Raji (cell line): ENCODE results near the gene CTNS.
A peak's percentile ranks its signal among the peaks of the same experiment; 100 is the strongest.

Experiments
- POLR2A ChIP-seq: IDR thresholded peaks from 2 replicates; pipeline ENCODE4 v1.6.1; 2011; ENCODE audit warnings: low read depth, low read length, control low read depth; ENCODE audit not compliant: insufficient read depth

The CTNS gene

DNA sequence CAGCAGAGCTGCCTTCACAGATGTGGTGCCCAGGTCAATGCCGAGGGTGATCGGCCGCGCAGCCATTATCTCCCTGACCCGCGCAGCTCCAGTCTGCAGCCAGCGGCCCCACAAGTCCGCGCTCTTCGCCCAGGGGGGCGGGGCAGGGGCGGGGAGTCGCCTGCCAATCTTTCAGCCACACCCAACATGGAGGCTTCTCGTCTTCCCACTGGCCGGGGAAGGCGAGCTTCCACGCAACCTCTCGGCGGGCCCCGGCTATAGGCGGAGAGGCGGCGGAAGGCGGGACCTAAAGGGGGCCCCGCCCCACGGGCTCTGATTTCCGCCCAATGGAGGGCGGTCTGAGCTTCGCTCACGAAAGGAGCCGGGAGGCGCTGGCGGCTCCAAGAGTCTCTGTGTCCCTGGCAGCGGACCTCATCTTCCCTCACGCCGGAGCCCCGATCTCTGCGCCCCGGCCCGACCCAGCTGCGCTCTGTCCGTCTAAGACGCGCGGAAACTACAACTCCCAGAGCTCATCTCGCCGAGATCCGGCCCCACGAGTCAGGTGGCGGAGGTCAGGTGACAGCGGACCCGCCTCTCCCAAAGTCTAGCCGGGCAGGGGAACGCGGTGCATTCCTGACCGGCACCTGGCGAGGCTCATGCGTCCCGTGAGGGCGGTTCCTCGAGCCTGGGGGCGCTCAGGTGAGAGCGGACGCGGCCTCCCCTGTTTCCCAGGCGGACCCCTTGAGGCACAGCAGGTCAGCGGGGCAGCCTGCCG lies at the start of gene CTNS, which contains the start of gene SHPK:
Gene CTNS, plus strand, starts transcription at position 607 of the 754 bp plus-strand sequence. CDS start 3,447 bp downstream, outside the sequence.
Gene SHPK, minus strand, starts transcription at position 97 of the 754 bp plus-strand sequence. Its CDS starts 31 bp downstream, at position 66.
- TF ChIP-seq POLR2A = peak; percentile 79

GRCh38 chr17:3589784-3590183 lies 46.8 kb upstream of the CTNS start:
- TF ChIP-seq POLR2A = no peak

- no peak for TF ChIP-seq POLR2A
These were observed 46.3 kb upstream of the CTNS start for GRCh38 chr17:3590231-3590630.

GRCh38 chr17:3590768-3591167 lies 45.8 kb upstream of the CTNS start:
- TF ChIP-seq POLR2A = no peak

- no peak for TF ChIP-seq POLR2A
These were observed 44.2 kb upstream of the CTNS start for GRCh38 chr17:3592216-3592860.

- no peak for TF ChIP-seq POLR2A
These were observed 43.2 kb upstream of the CTNS start for GRCh38 chr17:3593384-3593783.

DNA sequence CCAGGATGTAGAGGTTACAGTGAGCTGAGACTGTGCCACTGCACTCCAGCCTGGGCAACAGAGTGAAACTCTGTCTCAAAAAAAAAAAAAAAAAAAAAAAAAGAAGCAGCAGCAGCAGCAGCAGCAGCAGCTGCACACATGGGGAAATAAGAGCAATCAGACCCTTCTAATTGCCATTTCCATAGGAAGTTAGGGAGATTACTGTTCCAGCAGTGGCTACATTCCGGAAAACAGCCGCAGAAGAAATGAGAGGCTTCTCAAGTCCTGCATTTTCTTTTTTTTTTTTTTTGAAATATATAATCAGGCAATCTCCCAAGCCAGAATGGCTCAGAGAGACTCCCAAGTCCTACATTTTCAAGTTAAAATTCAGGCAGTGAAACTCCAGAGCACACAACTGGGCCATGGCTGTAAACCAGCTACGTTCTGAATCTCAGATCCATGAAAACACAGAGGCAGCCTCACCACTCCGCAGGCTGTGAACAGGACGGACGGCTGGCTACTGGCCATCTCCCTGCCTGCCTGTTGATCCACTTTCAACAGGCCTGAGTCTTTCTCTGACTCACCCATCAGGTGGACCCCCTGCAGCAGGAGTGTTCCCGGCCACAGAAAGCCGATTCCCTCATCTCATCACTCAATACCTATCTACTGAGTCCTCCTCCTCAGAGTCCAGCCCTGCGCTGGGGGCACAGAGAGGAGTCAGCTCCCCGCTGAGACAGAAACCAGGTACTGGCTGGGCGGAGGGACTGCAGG lies 42.3 kb upstream of the CTNS start:
- TF ChIP-seq POLR2A = no peak

GRCh38 chr17:3594976-3595375 lies 41.6 kb upstream of the CTNS start:
- TF ChIP-seq POLR2A = no peak

DNA sequence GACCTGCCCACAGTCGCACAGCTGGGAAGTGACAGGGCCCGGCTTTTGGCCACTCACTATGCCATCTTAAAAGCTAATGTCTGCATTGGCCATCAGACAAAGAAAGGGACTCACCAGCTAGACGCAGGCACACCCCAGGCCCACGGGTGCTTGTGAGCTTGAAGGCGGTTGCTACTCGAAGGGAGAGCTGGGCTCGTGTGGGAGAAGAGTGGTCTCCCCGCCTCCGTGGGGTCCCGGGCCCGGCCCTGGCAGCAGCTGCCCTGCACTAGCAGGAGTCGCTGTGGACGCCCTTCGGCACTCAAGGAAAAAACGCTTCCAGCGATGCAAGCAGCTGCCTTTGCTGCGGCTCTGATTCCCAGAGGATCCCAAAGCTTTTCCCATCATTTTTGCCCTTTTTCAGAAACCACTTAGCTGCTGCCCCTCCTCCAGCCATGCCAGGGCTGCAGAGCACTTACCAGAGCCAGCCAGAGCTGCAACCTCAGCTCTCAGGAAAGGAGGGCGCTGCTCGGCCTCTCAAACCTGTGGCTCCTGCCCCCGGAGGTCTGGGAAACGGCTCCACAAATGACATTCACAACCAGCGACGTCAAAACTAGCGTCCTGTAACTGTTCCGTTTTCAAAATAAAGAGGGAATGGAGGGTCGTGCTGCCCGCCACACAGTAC lies 39.6 kb upstream of the CTNS start:
- TF ChIP-seq POLR2A = no peak

DNA sequence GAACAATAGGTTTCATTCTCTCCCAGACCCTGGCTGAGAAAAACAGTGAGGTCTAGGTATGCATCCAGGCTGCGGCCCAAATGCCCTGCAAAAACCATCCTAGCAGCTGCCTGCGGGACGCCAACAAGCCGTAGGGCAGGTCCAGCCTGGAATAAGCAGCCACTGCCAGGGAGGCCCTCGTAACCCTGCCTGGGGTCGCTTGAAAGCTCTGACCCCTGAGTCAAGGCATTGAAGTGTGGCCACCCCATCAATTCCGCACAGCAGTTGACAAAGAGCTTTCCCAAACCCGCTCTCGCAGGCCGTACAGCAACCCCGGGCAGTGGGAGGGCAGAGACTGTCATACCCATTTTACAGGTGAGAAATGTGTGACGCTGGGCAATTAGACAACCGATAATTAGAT lies 38.5 kb upstream of the CTNS start:
- TF ChIP-seq POLR2A = no peak

- no peak for TF ChIP-seq POLR2A
These were observed 35.9 kb upstream of the CTNS start for GRCh38 chr17:3600529-3601205.

GRCh38 chr17:3602499-3602898 lies 34.1 kb upstream of the CTNS start:
- TF ChIP-seq POLR2A = no peak

DNA sequence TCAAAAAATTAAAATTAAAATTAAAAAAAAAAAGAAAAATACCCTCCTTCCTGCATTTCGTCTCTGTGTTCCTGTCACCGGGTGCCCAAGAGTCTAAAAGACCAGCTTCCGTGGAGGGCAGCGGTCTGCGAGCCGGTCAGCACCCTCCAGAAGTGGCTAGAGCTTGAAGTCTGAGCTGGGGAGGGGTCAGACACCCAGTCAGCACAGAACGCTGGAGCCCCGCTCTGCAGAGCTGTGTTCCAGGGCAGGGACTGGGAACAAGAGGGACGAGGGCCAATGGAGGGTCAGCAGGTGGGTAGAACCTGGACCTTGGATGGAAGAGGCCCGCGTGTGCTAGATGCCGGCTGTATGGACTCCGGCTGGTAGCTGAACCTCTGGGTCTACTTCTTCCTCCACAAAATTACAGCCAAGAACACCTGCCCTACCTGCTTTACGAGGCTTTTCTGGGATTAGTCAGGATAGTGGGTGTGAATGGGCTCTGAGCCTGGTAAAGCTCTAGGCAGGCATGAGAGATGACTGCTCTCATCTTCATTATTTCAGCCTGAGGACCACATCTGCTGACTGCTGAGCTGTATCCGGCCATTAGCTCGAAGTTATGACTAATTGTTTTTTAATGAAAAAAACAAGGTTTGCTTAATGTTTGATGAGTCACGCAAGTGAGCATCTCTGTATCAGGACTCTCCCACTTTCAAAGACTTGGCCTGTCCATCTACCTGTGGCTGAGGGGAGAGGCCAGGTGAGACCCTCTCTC lies 33.3 kb upstream of the CTNS start:
- TF ChIP-seq POLR2A = no peak

GRCh38 chr17:3603870-3604259 lies 32.7 kb upstream of the CTNS start:
- TF ChIP-seq POLR2A = no peak
